Cardiac fibroblast (primary cell): ENCODE measurements around the gene CPZ.

Source experiments
- DNase-seq, 2 donors: peaks; one replicate each; pipeline versions ENCODE4 v3.0.0 to v3.0.0-alpha.2; 2010; ENCODE audit warnings: low read depth in 2 of 2
- H3K4me3 ChIP-seq, 2 donors: replicated peaks in 1 of 2; 1 replicate in 1 of 2; 2 replicates in 1 of 2; pipeline ENCODE4 v1.5.1; 2011; ENCODE audit warnings: low read depth in 2 of 2, low read length in 2 of 2, mild to moderate bottlenecking in 2 of 2, moderate library complexity in 1 of 2
- CTCF ChIP-seq: IDR thresholded peaks from one replicate; pipeline ENCODE4 v1.5.1; 2011; ENCODE audit warnings: low read depth, mild to moderate bottlenecking, low read length, inconsistent platforms

Gene CPZ

GRCh38 chr4:8552024-8552423 lies 40.5 kb upstream of the CPZ start:
- no peak overlapping the region for H3K4me3 ChIP-seq
- no peak for TF ChIP-seq CTCF
- no peak for DNase-seq

GRCh38 chr4:8552581-8553205 lies 39.9 kb upstream of the CPZ start:
- no peak for TF ChIP-seq CTCF
- no peak for DNase-seq
- H3K4me3 ChIP-seq, result no peak overlapping the region

- H3K4me3 ChIP-seq, result no peak overlapping the region
- TF ChIP-seq CTCF, result no peak
- no peak for DNase-seq
Measured at GRCh38 chr4:8553216-8553615, 39.3 kb upstream of the CPZ start.

GRCh38 chr4:8553991-8554405 lies 38.6 kb upstream of the CPZ start:
- no peak for TF ChIP-seq CTCF
- no peak for DNase-seq
- no peak overlapping the region for H3K4me3 ChIP-seq

GRCh38 chr4:8554555-8555100 lies 37.9 kb upstream of the CPZ start:
- no peak overlapping the region for H3K4me3 ChIP-seq
- no peak for TF ChIP-seq CTCF
- no peak for DNase-seq

GRCh38 chr4:8555716-8556115 lies 36.8 kb upstream of the CPZ start:
- TF ChIP-seq CTCF, result no peak
- no peak overlapping the region for H3K4me3 ChIP-seq
- no peak for DNase-seq
